ENCODE measurements around the gene TPST2. TPM values are rescaled to one million over a fixed set of nuclear protein-coding genes. Genes with fewer than 3 reads are reported as not detected.

Gene TPST2
- polyA plus RNA-seq, 2 of the 4 experiments (the other 2 are of a cell fraction) = 10.3 to 10.5 TPM

DNA sequence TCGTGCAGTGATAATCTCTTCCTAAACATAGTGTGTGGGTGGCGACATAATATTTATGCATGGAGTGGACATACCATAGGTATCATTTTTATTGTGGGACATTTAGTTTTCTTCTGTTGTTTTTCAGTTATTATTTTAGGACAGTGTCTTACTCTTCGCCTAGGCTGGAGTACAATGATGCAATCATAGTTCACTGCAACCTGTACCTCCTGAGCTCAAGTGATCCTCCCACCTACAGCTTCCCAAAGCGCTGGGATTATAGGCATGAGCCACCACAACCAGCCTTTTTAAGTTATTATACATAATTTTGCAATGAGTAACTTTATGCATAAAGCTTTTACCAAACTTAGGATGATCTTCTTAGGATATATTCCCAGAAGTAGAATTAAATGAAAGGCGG, 103.5 kb downstream of the TPST2 start:
- H3K27ac ChIP-seq = no peak overlapping the region
- ATAC-seq = no peak
- no peak for TF ChIP-seq HOXB13 (CRISPR knock-in tag; IDR thresholded peaks at IDR 0.05; ENCODE audit: low read depth)
- TF ChIP-seq EHF (CRISPR knock-in tag; IDR thresholded peaks at IDR 0.05) = no peak
- TF ChIP-seq, protein P1, sequence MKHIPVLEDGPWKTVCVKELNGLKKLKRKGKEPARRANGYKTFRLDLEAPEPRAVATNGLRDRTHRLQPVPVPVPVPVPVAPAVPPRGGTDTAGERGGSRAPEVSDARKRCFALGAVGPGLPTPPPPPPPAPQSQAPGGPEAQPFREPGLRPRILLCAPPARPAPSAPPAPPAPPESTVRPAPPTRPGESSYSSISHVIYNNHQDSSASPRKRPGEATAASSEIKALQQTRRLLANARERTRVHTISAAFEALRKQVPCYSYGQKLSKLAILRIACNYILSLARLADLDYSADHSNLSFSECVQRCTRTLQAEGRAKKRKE (CRISPR knock-in tag; IDR thresholded peaks at IDR 0.05; ENCODE audit: low read depth) = no peak
- no peak for TF ChIP-seq POLR2A (IDR thresholded peaks at IDR 0.05; ENCODE audit: low read length)
- TF ChIP-seq ZC3H11A (IDR thresholded peaks at IDR 0.05) = no peak
- TF ChIP-seq JUN (IDR thresholded peaks at IDR 0.05) = no peak
- no peak for TF ChIP-seq CHD4 (IDR thresholded peaks at IDR 0.05; ENCODE audit: borderline replicate concordance)
- no peak for TF ChIP-seq NR3C1 (IDR thresholded peaks at IDR 0.05)
- TF ChIP-seq KDM5A (IDR thresholded peaks at IDR 0.05) = no peak
- no peak for TF ChIP-seq GATA3 (IDR thresholded peaks at IDR 0.05; ENCODE audit: borderline replicate concordance)
- no peak for TF ChIP-seq PHF8 (IDR thresholded peaks at IDR 0.05; ENCODE audit: borderline replicate concordance, low read depth)
- no peak for TF ChIP-seq RCOR1 (IDR thresholded peaks at IDR 0.05; ENCODE audit: low read depth, low read length)
- TF ChIP-seq, protein P2, sequence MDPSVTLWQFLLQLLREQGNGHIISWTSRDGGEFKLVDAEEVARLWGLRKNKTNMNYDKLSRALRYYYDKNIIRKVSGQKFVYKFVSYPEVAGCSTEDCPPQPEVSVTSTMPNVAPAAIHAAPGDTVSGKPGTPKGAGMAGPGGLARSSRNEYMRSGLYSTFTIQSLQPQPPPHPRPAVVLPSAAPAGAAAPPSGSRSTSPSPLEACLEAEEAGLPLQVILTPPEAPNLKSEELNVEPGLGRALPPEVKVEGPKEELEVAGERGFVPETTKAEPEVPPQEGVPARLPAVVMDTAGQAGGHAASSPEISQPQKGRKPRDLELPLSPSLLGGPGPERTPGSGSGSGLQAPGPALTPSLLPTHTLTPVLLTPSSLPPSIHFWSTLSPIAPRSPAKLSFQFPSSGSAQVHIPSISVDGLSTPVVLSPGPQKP (IDR thresholded peaks at IDR 0.05; ENCODE audit: low read depth, low read length) = no peak
- H3K4me3 ChIP-seq = no peak overlapping the region
- no peak for FAIRE-seq
- ChIA-PET CTCF (interaction anchor here (1.6 kb wide), 1 partner anchor 25 kb away, joined by 4 read pairs; no protein-coding TSS in a partner anchor), POLR2A (no interaction called here)
- no peak for DNase-seq (ENCODE audit: low read depth in 1 of 2, low spot score in 1 of 2)
- H3K4me1 ChIP-seq = peaks cover 17% of the 10 kb centered on the region; the same call in 2 of the 3 replicates
- 92% methylated on average over 5 of the region's 5 CpGs for WGBS (ENCODE audit: missing lambda C conversion rate)
- no peaks in the 10 kb centered on the region for H3K9me3 ChIP-seq
- no peak overlapping the region for H3K4me2 ChIP-seq

- WGBS (ENCODE audit: missing lambda C conversion rate) = 91% methylated on average over 3 of the region's 3 CpGs
- TF ChIP-seq POLR2AphosphoS2 (conservative IDR thresholded peaks at IDR 0.05; ENCODE audit: low read length) (no peak), RFX5 (IDR thresholded peaks at IDR 0.05) (no peak), ZNF302 (CRISPR knock-in tag; IDR thresholded peaks at IDR 0.05) (no peak), KDM1A (IDR thresholded peaks at IDR 0.05; ENCODE audit: low read depth) (no peak), ESRRA (IDR thresholded peaks at IDR 0.05; ENCODE audit: borderline replicate concordance, low read length) (no peak), TFCP2L1 (CRISPR knock-in tag; IDR thresholded peaks at IDR 0.05) (no peak), HEYL (CRISPR knock-in tag; IDR thresholded peaks at IDR 0.05) (no peak), GATA3 (IDR thresholded peaks at IDR 0.05; ENCODE audit: borderline replicate concordance) (no peak), RCOR1 (IDR thresholded peaks at IDR 0.05; ENCODE audit: low read depth, low read length) (no peak), FOSB (CRISPR knock-in tag; IDR thresholded peaks at IDR 0.05) (no peak), FOSL2 (IDR thresholded peaks at IDR 0.05) (no peak), FOSL2 (CRISPR knock-in tag; IDR thresholded peaks at IDR 0.05) (no peak), EP300 (IDR thresholded peaks at IDR 0.05) (no peak), MAZ (IDR thresholded peaks at IDR 0.05; ENCODE audit: borderline replicate concordance, low read depth, low read length) (no peak), CTCF (IDR thresholded peaks at IDR 0.05) (no peak), TP53 (CRISPR knock-in tag; IDR thresholded peaks at IDR 0.05) (no peak), BHLHE40 (IDR thresholded peaks at IDR 0.05; ENCODE audit: low read depth, low read length) (no peak)
- TF ChIP-seq, protein P1 (CRISPR knock-in tag; IDR thresholded peaks at IDR 0.05; ENCODE audit: low read depth) = no peak
- ATAC-seq (no peak), FAIRE-seq (no peak), DNase-seq (ENCODE audit: low read depth in 1 of 2, low spot score in 1 of 2) (no peak)
- Histone ChIP-seq H3K9me3 (no peaks in the 10 kb centered on the region), H3K4me3 (no peak overlapping the region), H3K4me2 (peak overlapping the region; percentile 94; the same call in 1 of the 3 replicates), H3K27ac (no peak overlapping the region), H3K4me1 (peaks cover 17% of the 10 kb centered on the region; the same call in 2 of the 3 replicates)
- ChIA-PET CTCF (interaction anchor here (1.6 kb wide), 1 partner anchor 25 kb away, joined by 4 read pairs; no protein-coding TSS in a partner anchor), POLR2A (no interaction called here)
Observed at GRCh38 chr22:26485806-26486390, 104.0 kb downstream of the TPST2 start.
